H1 (cell line): ENCODE results near the gene SLC2A5. TPM values are rescaled to one million over a fixed set of nuclear protein-coding genes. Genes with fewer than 3 reads are reported as not detected.

Source experiments
- CREB1 ChIP-seq: IDR thresholded peaks from 2 replicates; pipeline ENCODE4 v1.6.1; 2012; ENCODE audit warnings: inconsistent platforms
- NANOG ChIP-seq: IDR thresholded peaks from 2 replicates; pipeline ENCODE4 v1.6.1; 2011; ENCODE audit warnings: low read length, low read depth, mild to moderate bottlenecking, inconsistent platforms; ENCODE audit not compliant: insufficient read depth, poor library complexity, severe bottlenecking
- SUZ12 ChIP-seq: fragments of 200-600 bp; sonication (generic); IDR thresholded peaks from 2 replicates; pipeline ENCODE4 v1.6.1; 2012; ENCODE audit warnings: mild to moderate bottlenecking, inconsistent platforms, low read length, moderate library complexity, mixed read lengths
- polyA plus RNA-seq, 7 experiments: library from polyadenylated mRNA; depleted of rRNA in 3 of 7; stranded (reverse) in 5 of 7; unstranded in 2 of 7; fragments of >200 nt in 5 of 7; fragments of 200-250 nt in 2 of 7; gene quantifications; 1 replicate in 5 of 7; 2 replicates in 1 of 7; 4 replicates in 1 of 7; pipeline versions ENCODE4 v1.2.1 to v1.2.3, GENCODE V29; 2011 to 2013; ENCODE audit warnings: missing spikeins in 2 of 7, mixed read lengths in 2 of 7
- total RNA-seq: library from RNA; stranded (reverse); fragmentation: NEBNext Ultra II Directional; extraction: Animal tissue kit (Norgen Biotek cat#: 25700); gene quantifications from 2 replicates; pipeline ENCODE4 v1.2.1, GENCODE V29; 2021

Gene SLC2A5
- total and polyA plus RNA-seq, 2 of the 8 experiments (the other 6 are each of a cell fraction or from before 2014, with no cell fraction given), result 0.12 TPM; not detected in 1

- TF ChIP-seq NANOG, result no peak
- TF ChIP-seq CREB1, result no peak
- no peak for TF ChIP-seq SUZ12
Measured at GRCh38 chr1:9087411-9088125, 18.1 kb upstream of the SLC2A5 start (continued).
